Activated CD4-positive, alpha-beta T cell treated with anti-CD3 and anti-CD28 coated beads for 48 hours (primary cell): ENCODE measurements around the gene PRLR.
A peak's percentile ranks its signal among the peaks of the same experiment; 100 is the strongest.

Experiments
- DNase-seq: peaks from one replicate; pipeline ENCODE4 v3.0.0-alpha.2; 2020

Gene PRLR

GRCh38 chr5:35158622-35159369 is 71.5 kb downstream of the PRLR start:
- DNase-seq: no peak

- no peak for DNase-seq
Observed at GRCh38 chr5:35158204-35158603, 72.1 kb downstream of the PRLR start.

- DNase-seq: no peak
Observed at GRCh38 chr5:35153375-35153932, 76.8 kb downstream of the PRLR start.

GRCh38 chr5:35152733-35153132 is 77.6 kb downstream of the PRLR start:
- no peak for DNase-seq

GRCh38 chr5:35151146-35151920 is 79.0 kb downstream of the PRLR start:
- DNase-seq: no peak

GRCh38 chr5:35149041-35149440 is 81.2 kb downstream of the PRLR start:
- DNase-seq: no peak

GRCh38 chr5:35146406-35146805 is 83.9 kb downstream of the PRLR start:
- no peak for DNase-seq

- no peak for DNase-seq
Observed at GRCh38 chr5:35145691-35146317, 84.5 kb downstream of the PRLR start.

GRCh38 chr5:35145012-35145411 is 85.3 kb downstream of the PRLR start:
- no peak for DNase-seq

- no peak for DNase-seq
Observed at GRCh38 chr5:35143841-35144240, 86.4 kb downstream of the PRLR start.

GRCh38 chr5:35141739-35142138 is 88.5 kb downstream of the PRLR start:
- no peak for DNase-seq

GRCh38 chr5:35138232-35138631 is 92.1 kb downstream of the PRLR start:
- DNase-seq: no peak

GRCh38 chr5:35136386-35136785 is 93.9 kb downstream of the PRLR start:
- peak; percentile 29 for DNase-seq

GRCh38 chr5:35135239-35135700 is 95.0 kb downstream of the PRLR start:
- DNase-seq: no peak

GRCh38 chr5:35134278-35135030 is 95.8 kb downstream of the PRLR start:
- DNase-seq: no peak

GRCh38 chr5:35133186-35133585 is 97.1 kb downstream of the PRLR start:
- DNase-seq: no peak

- no peak for DNase-seq
Observed at GRCh38 chr5:35131723-35132122, 98.6 kb downstream of the PRLR start.

- DNase-seq: peak; percentile 76
Observed at GRCh38 chr5:35129921-35130485, 100.3 kb downstream of the PRLR start.

GRCh38 chr5:35129276-35129675 is 101.0 kb downstream of the PRLR start:
- DNase-seq: no peak

GRCh38 chr5:35127006-35127405 is 103.3 kb downstream of the PRLR start:
- no peak for DNase-seq

GRCh38 chr5:35125746-35126145 is 104.5 kb downstream of the PRLR start:
- no peak for DNase-seq

GRCh38 chr5:35124932-35125331 is 105.4 kb downstream of the PRLR start:
- DNase-seq: no peak
